Measurements from ENCODE around the gene KY.
"Not testable (repeated sequence)": the region's sequence is repeated elsewhere in the genome, so short reads cannot be mapped to it uniquely, and the experiment has no call there.

KY gene

DNA sequence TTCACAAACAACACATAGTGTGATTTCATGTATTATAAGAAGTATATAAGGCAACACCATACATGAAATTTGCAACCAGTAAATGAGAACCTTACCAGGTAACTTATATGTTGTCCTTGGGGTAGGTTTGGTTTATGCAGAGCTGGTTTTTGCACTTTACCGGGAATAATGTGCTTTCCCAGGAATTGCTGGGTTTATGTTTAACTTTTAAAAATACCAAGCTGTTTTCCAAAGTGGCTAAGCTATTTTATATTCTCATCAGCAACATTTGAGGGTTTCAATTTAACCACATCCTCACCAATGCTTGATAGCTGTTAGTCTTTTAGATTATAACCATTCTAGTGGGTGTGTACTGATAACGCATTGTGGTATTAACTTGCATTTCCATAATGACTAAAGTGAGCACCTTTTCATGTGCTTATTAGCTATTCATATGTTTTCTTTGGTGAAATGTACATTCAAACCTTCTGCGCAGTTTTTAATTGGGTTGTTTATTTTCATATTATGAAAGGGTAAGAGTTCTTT lies 71.6 kb downstream of the KY start:
- Histone ChIP-seq H3K27ac (no peak overlapping the region), H3K4me3 (no peak overlapping the region)

GRCh38 chr3:134576831-134577230 lies 74.0 kb downstream of the KY start:
- no peak overlapping the region for H3K27ac ChIP-seq
- no peak overlapping the region for H3K4me3 ChIP-seq

DNA sequence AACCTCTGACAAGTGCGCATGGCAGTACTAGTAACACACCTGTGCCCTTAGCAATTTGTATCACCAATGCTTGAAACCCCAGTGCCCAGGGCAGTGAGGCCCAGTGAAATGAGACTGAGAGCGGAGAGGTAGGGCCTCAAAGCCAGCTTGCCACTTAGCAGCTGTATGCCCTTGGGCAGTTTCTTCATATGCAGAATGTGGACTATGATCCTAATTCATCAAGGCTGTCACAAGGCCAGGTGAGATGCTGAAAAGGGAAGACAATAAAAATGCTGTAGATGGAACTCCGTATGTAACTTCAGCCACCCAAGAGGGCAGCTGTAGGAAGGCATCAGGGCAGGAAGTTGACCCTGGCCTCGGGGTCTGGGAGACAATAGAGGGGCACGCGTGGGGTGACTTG lies 74.4 kb downstream of the KY start:
- no peak overlapping the region for H3K27ac ChIP-seq

GRCh38 chr3:134569899-134570298 lies 80.9 kb downstream of the KY start:
- H3K4me3 ChIP-seq, H3K27ac ChIP-seq: not testable (repeated sequence)

More for the DNA sequence above, 74.4 kb downstream of the KY start:
- H3K4me3 ChIP-seq: no peak overlapping the region

- H3K4me3 ChIP-seq: no peak overlapping the region
Measured at GRCh38 chr3:134568790-134569189, 82.0 kb downstream of the KY start.

GRCh38 chr3:134567605-134568004 lies 83.2 kb downstream of the KY start:
- no peak overlapping the region for H3K27ac ChIP-seq

More at GRCh38 chr3:134568790-134569189, 82.0 kb downstream of the KY start:
- H3K27ac ChIP-seq: no peak overlapping the region

DNA sequence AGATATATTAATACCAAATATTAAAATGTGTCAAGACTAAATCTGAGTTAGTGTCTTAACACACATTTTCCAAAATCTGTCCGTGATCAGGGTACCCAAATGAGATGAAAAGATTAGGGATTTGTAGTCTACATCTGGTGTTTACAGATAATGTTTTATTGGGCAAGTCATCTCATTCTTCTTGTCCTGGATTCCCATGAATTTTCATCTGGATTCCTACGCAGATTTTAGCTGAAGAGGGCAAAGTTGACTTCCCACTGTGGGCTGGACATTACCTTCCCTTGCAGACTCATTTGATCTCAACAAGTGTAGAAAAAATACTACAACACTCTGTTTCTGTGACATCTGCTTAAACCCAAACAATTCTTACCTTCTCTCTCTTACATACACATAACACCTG lies 85.8 kb downstream of the KY start:
- no peak overlapping the region for H3K4me3 ChIP-seq
- H3K27ac ChIP-seq: no peak overlapping the region

More at GRCh38 chr3:134567605-134568004, 83.2 kb downstream of the KY start:
- H3K4me3 ChIP-seq: no peak overlapping the region

DNA sequence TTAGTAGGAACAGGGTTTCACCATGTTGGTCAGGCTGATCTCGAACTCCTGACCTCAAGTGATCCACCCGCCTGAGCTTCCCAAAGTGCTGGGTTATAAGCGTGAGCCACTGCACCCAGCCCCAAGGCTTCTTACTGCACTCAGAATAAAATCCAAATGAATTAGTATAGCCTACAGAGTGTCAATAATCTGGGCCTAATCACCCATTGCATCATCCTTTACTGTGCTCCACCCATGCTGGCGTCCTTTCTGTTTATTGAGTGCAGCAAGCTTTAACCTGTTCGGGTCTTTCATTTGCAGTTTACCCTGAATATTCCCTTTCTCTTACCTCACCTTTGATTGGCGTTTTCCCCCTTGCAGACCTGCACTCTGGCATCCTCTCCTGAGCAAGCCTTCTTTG lies 87.2 kb downstream of the KY start:
- Histone ChIP-seq H3K27ac (no peak overlapping the region), H3K4me3 (no peak overlapping the region)

- Histone ChIP-seq H3K27ac (no peak overlapping the region), H3K4me3 (no peak overlapping the region)
Measured at GRCh38 chr3:134562055-134562454, 88.8 kb downstream of the KY start.

- Histone ChIP-seq H3K4me3 (no peak overlapping the region), H3K27ac (no peak overlapping the region)
Measured at GRCh38 chr3:134559591-134559990, 91.2 kb downstream of the KY start.

All from skin epidermis (tissue), 12 donors.